ENCODE data around the gene KRTAP10-3. TPM values are rescaled to one million over a fixed set of nuclear protein-coding genes. Genes with fewer than 3 reads are reported as not detected.
A peak's percentile ranks its signal among the peaks of the same experiment; 100 is the strongest.

KRTAP10-3 gene
- total RNA-seq, 1 donor from 2014 or later: not detected

DNA sequence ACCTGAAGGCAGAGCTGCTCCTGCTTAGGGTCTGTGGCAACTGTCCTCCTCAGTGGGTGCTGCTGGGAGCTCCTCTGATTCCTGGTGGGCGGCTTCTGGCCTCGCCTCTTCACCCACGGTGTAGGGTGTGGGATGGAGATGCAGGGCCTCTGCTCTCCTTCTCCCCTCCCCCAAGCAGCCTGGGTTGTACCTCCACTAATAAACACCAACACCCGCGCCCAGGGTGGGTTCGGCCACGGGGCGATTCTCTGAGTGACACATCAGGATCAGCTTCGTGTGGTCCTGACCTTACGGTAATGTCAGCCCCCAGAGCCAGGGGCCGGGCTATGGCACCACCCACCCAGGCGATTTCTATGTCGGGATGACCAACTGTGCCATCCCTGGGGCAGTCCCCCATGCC lies 42.3 kb downstream of the KRTAP10-3 start:
- Mint-ChIP-seq H3K4me1 (ENCODE audit: low read depth, unreplicated experiment) (no peaks in the 10 kb centered on the region), H3K27me3 (ENCODE audit: unreplicated experiment) (peaks cover 4% of the 10 kb centered on the region), H3K27ac (ENCODE audit: unreplicated experiment) (no peak overlapping the region), H3K9me3 (ENCODE audit: unreplicated experiment) (peaks cover 15% of the 10 kb centered on the region), H3K4me3 (ENCODE audit: unreplicated experiment) (no peak overlapping the region), H3K36me3 (ENCODE audit: unreplicated experiment) (peaks cover 4% of the 10 kb centered on the region)
- DNase-seq: peak; percentile 8
- TF ChIP-seq, protein P1, sequence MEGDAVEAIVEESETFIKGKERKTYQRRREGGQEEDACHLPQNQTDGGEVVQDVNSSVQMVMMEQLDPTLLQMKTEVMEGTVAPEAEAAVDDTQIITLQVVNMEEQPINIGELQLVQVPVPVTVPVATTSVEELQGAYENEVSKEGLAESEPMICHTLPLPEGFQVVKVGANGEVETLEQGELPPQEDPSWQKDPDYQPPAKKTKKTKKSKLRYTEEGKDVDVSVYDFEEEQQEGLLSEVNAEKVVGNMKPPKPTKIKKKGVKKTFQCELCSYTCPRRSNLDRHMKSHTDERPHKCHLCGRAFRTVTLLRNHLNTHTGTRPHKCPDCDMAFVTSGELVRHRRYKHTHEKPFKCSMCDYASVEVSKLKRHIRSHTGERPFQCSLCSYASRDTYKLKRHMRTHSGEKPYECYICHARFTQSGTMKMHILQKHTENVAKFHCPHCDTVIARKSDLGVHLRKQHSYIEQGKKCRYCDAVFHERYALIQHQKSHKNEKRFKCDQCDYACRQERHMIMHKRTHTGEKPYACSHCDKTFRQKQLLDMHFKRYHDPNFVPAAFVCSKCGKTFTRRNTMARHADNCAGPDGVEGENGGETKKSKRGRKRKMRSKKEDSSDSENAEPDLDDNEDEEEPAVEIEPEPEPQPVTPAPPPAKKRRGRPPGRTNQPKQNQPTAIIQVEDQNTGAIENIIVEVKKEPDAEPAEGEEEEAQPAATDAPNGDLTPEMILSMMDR (IDR thresholded peaks at IDR 0.05; ENCODE audit: partially characterized antibody, unreplicated experiment): no peak

DNA sequence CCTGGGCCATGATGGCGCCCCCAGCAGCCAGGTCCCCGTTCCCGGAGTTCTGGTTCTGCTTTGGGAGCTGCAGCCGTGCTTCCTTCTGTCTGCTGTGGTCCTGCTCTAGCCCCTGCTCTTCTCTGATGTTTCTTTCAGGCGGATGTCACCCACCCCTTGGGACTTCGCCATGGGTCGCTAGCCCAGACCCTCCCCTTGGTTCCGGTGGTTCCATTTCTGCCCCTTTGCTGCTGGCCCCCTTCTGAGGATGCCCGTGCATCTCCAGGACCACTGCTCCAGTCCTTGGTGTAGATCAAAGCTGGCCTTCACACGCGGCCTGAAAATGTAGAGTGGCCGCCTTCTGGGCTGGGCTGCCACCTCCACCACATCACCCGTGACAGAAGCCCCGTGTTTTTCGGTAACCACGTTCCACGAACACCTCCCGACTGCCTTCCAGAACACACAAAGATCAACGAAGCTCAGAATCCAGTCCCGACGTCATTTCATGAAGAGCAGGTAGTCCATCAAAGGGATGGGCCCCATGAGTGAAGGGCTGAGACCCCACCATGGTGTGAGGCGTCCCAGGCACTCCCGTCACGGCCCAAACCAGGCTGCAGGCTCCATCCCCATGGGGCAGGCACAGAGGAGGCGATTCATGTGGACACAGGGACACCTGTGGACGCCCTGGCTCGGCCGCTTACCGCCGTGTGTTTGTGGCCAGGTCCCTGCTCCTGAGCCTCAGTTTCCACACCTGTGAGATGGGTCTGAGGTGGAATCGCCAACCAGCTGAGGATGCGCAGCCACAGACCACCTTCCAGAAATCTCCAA lies 43.0 kb downstream of the KRTAP10-3 start:
- DNase-seq: peak; percentile 6
- Mint-ChIP-seq H3K4me1 (ENCODE audit: low read depth, unreplicated experiment) (no peaks in the 10 kb centered on the region), H3K36me3 (ENCODE audit: unreplicated experiment) (peaks cover 4% of the 10 kb centered on the region), H3K27ac (ENCODE audit: unreplicated experiment) (no peak overlapping the region), H3K4me3 (ENCODE audit: unreplicated experiment) (no peak overlapping the region), H3K9me3 (ENCODE audit: unreplicated experiment) (peaks cover 15% of the 10 kb centered on the region), H3K27me3 (ENCODE audit: unreplicated experiment) (peaks cover 3% of the 10 kb centered on the region)
- TF ChIP-seq, protein P1 (IDR thresholded peaks at IDR 0.05; ENCODE audit: partially characterized antibody, unreplicated experiment): no peak

DNA sequence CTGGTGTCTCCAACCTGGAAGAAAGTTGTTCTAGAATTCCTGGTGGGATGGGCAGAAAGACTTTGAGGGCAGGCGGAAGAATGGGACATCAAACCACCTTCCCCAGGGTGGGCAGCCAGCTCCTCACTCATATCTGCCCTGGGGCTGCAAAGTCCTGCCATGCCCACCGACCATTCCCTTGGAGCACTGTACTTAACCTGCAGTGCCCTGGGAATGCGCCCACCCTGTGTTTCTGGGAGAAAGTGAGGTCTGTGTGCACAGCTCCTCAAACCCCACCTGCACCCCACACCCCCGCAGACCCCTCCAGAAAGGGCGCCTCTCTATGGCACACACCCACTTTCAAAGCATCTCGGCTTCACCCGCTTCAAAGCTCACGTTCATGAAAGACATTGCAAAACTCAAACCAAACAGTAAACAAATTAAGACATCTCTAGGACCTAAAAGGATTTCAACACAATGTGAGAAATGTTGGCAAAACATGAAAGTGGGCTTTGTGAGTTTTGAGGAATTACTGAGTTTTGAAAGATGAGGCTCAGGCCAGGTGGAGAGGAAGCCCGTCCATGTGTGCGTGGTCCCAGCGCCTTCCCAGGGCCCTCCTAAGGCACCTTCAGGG lies 43.7 kb downstream of the KRTAP10-3 start:
- Mint-ChIP-seq H3K27ac (ENCODE audit: unreplicated experiment) (no peak overlapping the region), H3K27me3 (ENCODE audit: unreplicated experiment) (peaks cover 2% of the 10 kb centered on the region), H3K4me1 (ENCODE audit: low read depth, unreplicated experiment) (no peaks in the 10 kb centered on the region), H3K4me3 (ENCODE audit: unreplicated experiment) (no peak overlapping the region), H3K9me3 (ENCODE audit: unreplicated experiment) (peaks cover 15% of the 10 kb centered on the region), H3K36me3 (ENCODE audit: unreplicated experiment) (peaks cover 4% of the 10 kb centered on the region)
- TF ChIP-seq, protein P1 (IDR thresholded peaks at IDR 0.05; ENCODE audit: partially characterized antibody, unreplicated experiment): no peak
- DNase-seq: peak; percentile 11

DNA sequence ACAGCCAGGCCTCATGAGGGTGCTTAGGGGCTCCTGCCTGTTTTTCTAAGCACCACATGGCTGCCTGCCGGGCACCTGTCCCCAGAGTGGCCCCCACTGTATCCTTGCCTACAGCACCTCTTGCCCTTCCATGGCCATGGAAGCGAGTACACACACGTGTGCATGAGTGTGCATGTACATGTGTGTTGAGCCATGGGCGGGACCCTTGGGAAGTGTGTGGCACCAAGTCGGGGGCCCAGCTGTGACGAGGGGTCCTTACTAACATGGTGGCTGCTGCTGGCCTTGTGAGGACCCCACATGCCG lies 44.4 kb downstream of the KRTAP10-3 start:
- Mint-ChIP-seq H3K9me3 (ENCODE audit: unreplicated experiment) (peaks cover 13% of the 10 kb centered on the region), H3K27me3 (ENCODE audit: unreplicated experiment) (peaks cover 4% of the 10 kb centered on the region), H3K27ac (ENCODE audit: unreplicated experiment) (no peak overlapping the region), H3K4me3 (ENCODE audit: unreplicated experiment) (no peak overlapping the region), H3K4me1 (ENCODE audit: low read depth, unreplicated experiment) (no peaks in the 10 kb centered on the region), H3K36me3 (ENCODE audit: unreplicated experiment) (peaks cover 4% of the 10 kb centered on the region)
- no peak for DNase-seq
- TF ChIP-seq, protein P1 (IDR thresholded peaks at IDR 0.05; ENCODE audit: partially characterized antibody, unreplicated experiment): no peak

All from glutamatergic neuron (in vitro differentiated cells).